ENCODE data around the gene LDB2.
"Not testable (repeated sequence)": the region's sequence is repeated elsewhere in the genome, so short reads cannot be mapped to it uniquely, and the experiment has no call there.

The LDB2 gene

DNA sequence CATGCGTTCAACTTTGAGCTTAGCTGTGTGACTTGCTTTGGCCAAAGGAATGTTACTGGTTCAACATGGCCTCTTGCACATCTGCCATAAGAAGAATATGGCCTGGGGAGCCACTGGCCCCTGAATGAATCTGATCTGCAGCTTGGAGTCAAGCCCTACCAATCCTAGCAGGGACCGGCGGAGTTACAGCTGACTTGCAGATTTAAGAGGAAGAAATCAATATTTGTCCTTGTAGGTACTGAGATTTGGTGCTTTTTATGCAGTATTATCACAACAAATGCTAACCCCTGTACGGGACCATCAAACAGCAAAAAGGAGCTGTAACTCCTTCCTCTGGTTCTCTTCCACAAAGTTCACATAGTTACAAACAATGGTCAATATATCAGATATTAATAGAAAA, 252.0 kb downstream of the LDB2 start:
- DNase-seq (ENCODE audit: low read depth): no peak

- DNase-seq (ENCODE audit: low read depth): no peak
Measured at GRCh38 chr4:16643893-16644292, 254.6 kb downstream of the LDB2 start.

GRCh38 chr4:16642897-16643296, 255.5 kb downstream of the LDB2 start:
- DNase-seq (ENCODE audit: low read depth): no peak

DNA sequence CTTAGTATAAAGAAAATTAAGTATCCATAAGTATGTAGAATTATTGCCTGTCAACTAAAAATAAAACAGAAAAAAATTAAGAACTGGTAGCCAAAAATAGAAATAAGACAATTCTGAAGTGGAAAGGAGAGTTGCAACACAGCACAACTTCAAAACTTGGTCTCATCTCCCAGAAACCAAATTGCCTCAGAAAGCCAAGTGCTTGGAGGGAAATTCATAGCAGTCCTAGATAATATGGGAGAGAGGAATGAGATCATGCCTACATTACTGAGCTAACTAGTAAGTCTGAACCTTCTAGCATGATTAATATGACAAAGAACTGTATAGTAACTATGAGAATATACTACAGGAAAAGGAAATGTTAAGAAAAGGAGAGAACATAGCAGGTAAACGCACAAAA, 256.5 kb downstream of the LDB2 start:
- DNase-seq (ENCODE audit: low read depth): no peak

- no peak for DNase-seq (ENCODE audit: low read depth)
Measured at GRCh38 chr4:16636912-16637630, 261.4 kb downstream of the LDB2 start.

- DNase-seq (ENCODE audit: low read depth): no peak
Measured at GRCh38 chr4:16636304-16636703, 262.1 kb downstream of the LDB2 start.

DNA sequence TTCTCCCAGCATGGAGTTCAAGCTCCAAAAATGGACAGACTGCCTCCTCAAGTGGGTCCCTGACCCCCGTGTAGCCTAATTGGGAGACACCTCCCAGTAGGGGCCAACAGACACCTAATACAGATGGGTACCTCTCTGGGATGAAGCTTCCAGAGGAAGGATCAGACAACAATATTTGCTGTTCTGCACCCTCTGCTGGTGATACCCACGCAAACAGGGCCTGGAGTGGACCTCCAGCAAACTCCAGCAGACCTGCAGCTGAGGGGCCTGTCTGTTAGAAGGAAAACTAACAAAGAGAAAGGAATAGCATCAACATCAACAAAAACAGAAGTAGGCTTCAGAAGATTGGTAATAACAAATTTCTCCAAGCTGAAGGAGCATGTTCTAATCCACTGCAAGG, 269.2 kb downstream of the LDB2 start:
- DNase-seq (ENCODE audit: low read depth): not testable (repeated sequence)

- not testable (repeated sequence) for DNase-seq (ENCODE audit: low read depth)
Measured at GRCh38 chr4:16628835-16629234, 269.6 kb downstream of the LDB2 start.

DNA sequence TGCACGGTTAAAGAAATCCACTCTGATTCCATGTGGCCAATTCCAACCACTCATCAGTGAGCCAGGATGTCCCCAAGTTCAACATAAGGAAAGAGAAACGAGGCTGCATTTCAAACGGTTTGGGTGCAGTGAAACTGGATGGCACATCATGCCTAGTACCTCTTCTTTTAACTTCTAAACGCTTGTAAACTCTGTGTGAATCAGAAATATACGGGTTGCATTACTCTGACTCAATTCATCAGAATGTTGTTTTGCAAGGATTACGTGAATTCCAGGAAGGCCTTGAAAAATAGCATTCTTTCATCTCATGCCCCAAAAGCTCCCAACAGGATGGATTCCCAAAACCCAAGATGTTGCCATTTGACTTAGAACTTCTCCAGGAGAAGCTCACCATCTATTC, 270.4 kb downstream of the LDB2 start:
- peak; percentile 80 for DNase-seq (ENCODE audit: low read depth)

GRCh38 chr4:16626945-16627344, 271.5 kb downstream of the LDB2 start:
- DNase-seq (ENCODE audit: low read depth): peak; percentile 91

DNA sequence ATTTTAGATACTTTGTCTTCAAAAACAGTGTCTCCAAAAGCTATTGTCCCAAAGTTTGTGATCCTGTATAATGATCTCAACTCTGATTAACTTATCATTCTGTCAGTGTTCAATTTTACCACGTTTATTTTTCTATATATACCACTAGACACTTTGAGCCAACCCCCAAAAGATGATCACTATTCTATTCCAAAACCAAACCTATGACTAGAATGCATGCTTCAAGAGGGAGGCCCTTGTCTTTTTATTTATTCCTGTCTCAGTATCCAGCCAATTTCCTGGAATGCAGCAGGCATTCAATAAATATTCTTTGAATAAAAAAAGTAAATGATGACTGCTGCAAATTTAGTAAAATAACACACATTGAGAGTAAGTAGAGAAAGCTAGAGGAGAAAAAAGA, 275.6 kb downstream of the LDB2 start:
- no peak for DNase-seq (ENCODE audit: low read depth)

- DNase-seq (ENCODE audit: low read depth): no peak
Measured at GRCh38 chr4:16617435-16617834, 281.0 kb downstream of the LDB2 start.

DNA sequence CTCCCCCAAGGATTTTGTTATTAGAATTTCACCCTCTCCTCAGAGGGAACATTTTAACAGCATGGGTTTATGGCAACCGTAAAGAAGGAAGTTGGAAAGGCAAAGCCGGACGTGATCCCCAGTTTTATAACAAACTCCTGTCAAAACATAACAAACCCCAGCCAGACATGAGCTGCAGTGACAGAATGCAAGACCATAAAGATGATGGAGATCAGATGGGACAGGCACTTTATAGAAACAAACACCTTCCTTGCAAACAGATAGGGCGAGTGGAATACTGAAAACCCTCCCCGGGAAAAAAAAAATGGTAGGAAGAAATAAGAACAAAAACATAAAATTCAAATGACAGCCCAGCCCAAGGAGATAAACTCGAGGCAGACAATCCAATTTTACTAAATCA, 281.4 kb downstream of the LDB2 start:
- DNase-seq (ENCODE audit: low read depth): no peak

- DNase-seq (ENCODE audit: low read depth): no peak
Measured at GRCh38 chr4:16609170-16609758, 289.2 kb downstream of the LDB2 start.

- DNase-seq (ENCODE audit: low read depth): no peak
Measured at GRCh38 chr4:16608611-16609125, 289.8 kb downstream of the LDB2 start.

- no peak for DNase-seq (ENCODE audit: low read depth)
Measured at GRCh38 chr4:16608123-16608522, 290.3 kb downstream of the LDB2 start.

DNA sequence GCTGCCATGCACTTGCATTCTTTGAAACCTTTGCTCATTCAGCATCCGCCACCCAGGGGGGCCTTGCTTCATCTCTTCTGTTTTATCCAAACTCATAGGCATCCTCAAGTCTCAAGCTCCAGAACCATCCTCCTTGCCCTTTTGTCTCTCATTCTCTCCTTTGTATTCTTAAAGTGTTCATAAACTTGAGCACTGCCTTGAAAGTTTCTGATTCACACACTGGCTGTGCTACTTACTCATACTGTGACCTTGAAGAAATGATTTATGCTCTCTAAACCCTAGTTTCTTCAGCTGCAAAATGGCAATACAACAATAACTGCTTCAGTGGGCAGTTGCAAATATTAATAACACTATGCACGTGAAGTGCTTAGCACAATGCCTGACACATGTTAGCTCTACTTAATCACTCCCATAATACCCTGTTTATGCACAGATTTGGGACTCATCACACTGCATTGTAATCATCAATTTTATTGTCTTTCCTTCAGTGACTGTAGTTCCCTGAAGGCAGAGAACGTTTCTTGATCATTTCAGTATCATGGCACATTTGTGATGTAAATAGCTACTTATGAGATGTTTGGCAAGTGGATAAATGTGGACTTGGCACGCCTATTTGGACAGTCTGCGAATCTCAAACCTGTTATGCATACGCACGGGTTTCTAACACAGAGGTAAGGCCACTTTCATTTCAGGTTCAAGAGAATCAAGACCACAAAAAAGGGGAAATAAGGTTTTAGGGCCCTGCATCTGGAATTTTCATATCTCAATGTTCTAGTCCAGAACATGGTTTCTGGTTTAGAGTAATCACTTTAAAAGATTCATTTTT, 291.0 kb downstream of the LDB2 start:
- DNase-seq (ENCODE audit: low read depth): no peak

GRCh38 chr4:16606691-16607090, 291.8 kb downstream of the LDB2 start:
- no peak for DNase-seq (ENCODE audit: low read depth)

GRCh38 chr4:16603178-16603577, 295.3 kb downstream of the LDB2 start:
- DNase-seq (ENCODE audit: low read depth): no peak

- no peak for DNase-seq (ENCODE audit: low read depth)
Measured at GRCh38 chr4:16598597-16599206, 299.7 kb downstream of the LDB2 start.

- no peak for DNase-seq (ENCODE audit: low read depth)
Measured at GRCh38 chr4:16597845-16598596, 300.4 kb downstream of the LDB2 start.

- DNase-seq (ENCODE audit: low read depth): no peak
Measured at GRCh38 chr4:16597443-16597842, 301.0 kb downstream of the LDB2 start.

All from non-pigmented ciliary epithelial cell (primary cell).